GM12878 (cell line): ENCODE measurements around the gene AFAP1L2. TPM values are rescaled to one million over a fixed set of nuclear protein-coding genes. Genes with fewer than 3 reads are reported as not detected.

Experiments
- ATAC-seq: fragments of 200-7000 bp; cut with Tn5 transposase; 3 replicates; pipeline ENCODE4 v1.9.1; 2020; ENCODE audit warnings: mild to moderate bottlenecking, moderate library complexity
- BruUV-seq: library from RNA; stranded (reverse); fragments of 400-500 nt; replicated peaks from 2 replicates; lab custom pipeline; 2021; lab: Mats Ljungman, UMichigan
- CTCF ChIA-PET: fragments of 300-600 bp; sonication (Branson Sonifier 250); formaldehyde crosslinking; extraction: SDS; loops from one replicate; lab custom pipeline; 2021; ENCODE audit warnings: inconsistent platforms; lab: Yijun Ruan, JAX
- POLR2A ChIA-PET: fragments of 350-600 bp; formaldehyde crosslinking; extraction: SDS; loops from one replicate; lab custom pipeline; 2021; ENCODE audit warnings: inconsistent platforms; lab: Charles Lee
- RAD21 ChIA-PET: fragments of 300-600 bp; sonication (Branson Sonifier 250); formaldehyde crosslinking; loops from one replicate; lab custom pipeline; 2023; ENCODE audit warnings: antibody characterized with exemption; ENCODE audit not compliant: unreplicated experiment; lab: Charles Lee
- SMC1A ChIA-PET: fragments of 300-600 bp; sonication (Branson Sonifier 250); formaldehyde crosslinking; loops from one replicate; lab custom pipeline; 2023; ENCODE audit not compliant: unreplicated experiment, uncharacterized antibody; lab: Charles Lee
- DNase-seq: peaks from one replicate; pipeline ENCODE4 v3.0.0-alpha.2; 2011; ENCODE audit warnings: low read depth, low spot score
- FAIRE-seq: peaks from 3 replicates; lab custom pipeline; 2011; peaks lifted over from hg19 to GRCh38; lab: Jason Lieb, UNC
- H2AFZ ChIP-seq: 2 replicates; pipeline ENCODE4 v1.6.0; 2011; ENCODE audit warnings: low read depth, low read length, control low read depth; ENCODE audit not compliant: control insufficient read depth
- H3K27ac ChIP-seq: 2 replicates; pipeline ENCODE4 v1.5.1; 2011; ENCODE audit warnings: control low read depth; ENCODE audit not compliant: control insufficient read depth, insufficient read depth
- H3K27me3 ChIP-seq, 2 experiments: replicated peaks in 1 of 2; 2 replicates each; pipeline versions ENCODE4 v1.6.0 to v1.6.1; 2011; ENCODE audit warnings: low read length in 1 of 2; ENCODE audit not compliant: control insufficient read depth in 2 of 2, insufficient read depth in 2 of 2
- H3K36me3 ChIP-seq, 2 experiments: 2 replicates each; pipeline ENCODE4 v1.5.1; 2011; ENCODE audit warnings: low read length in 1 of 2; ENCODE audit not compliant: control insufficient read depth in 2 of 2, insufficient read depth in 2 of 2
- H3K4me1 ChIP-seq: 2 replicates; pipeline ENCODE4 v1.6.1; 2011; ENCODE audit warnings: mild to moderate bottlenecking, low read length, moderate library complexity, mixed read lengths; ENCODE audit not compliant: control insufficient read depth, insufficient read depth
- H3K4me2 ChIP-seq: 2 replicates; pipeline ENCODE4 v1.6.0; 2011; ENCODE audit warnings: control low read depth; ENCODE audit not compliant: control insufficient read depth, insufficient read depth
- H3K4me3 ChIP-seq: fragments of 200-600 bp; sonication (generic); 2 replicates; pipeline ENCODE4 v1.5.1; 2016
- H3K79me2 ChIP-seq: 2 replicates; pipeline ENCODE4 v1.6.0; 2011; ENCODE audit warnings: low read length; ENCODE audit not compliant: control insufficient read depth, insufficient read depth
- H3K9ac ChIP-seq: 2 replicates; pipeline ENCODE4 v1.8.0; 2011; ENCODE audit warnings: low read length, control low read depth, mixed read lengths; ENCODE audit not compliant: control insufficient read depth, insufficient read depth
- H3K9me3 ChIP-seq: replicated peaks from 3 replicates; pipeline ENCODE4 v1.5.1; 2011; ENCODE audit warnings: mild to moderate bottlenecking, low read length; ENCODE audit not compliant: control insufficient read depth, insufficient read depth
- H4K20me1 ChIP-seq: 2 replicates; pipeline ENCODE4 v1.6.0; 2011; ENCODE audit not compliant: control insufficient read depth, insufficient read depth
- CUX1 ChIP-seq: IDR thresholded peaks from 2 replicates; pipeline ENCODE4 v1.6.1; 2012; ENCODE audit warnings: improper control_type of control experiment, low read depth, low read length; ENCODE audit not compliant: insufficient replicate concordance
- GABPA ChIP-seq: IDR thresholded peaks from 2 replicates; pipeline ENCODE4 v1.6.1; 2014; ENCODE audit warnings: antibody characterized with exemption, low read depth, mild to moderate bottlenecking, inconsistent platforms
- MTA2 ChIP-seq: fragments of 450-650 bp; IDR thresholded peaks from 2 replicates; pipeline ENCODE4 v1.6.1; 2016; ENCODE audit warnings: low read depth, mild to moderate bottlenecking, moderate library complexity
- SREBF2 ChIP-seq: IDR thresholded peaks from 2 replicates; pipeline ENCODE4 v1.6.1; 2012; ENCODE audit warnings: mild to moderate bottlenecking, low read length
- WRNIP1 ChIP-seq: IDR thresholded peaks from 2 replicates; pipeline ENCODE4 v1.6.1; 2011; ENCODE audit warnings: low read depth, low read length, improper control_type of control experiment, borderline replicate concordance
- ZNF217 ChIP-seq: fragments of 450-650 bp; IDR thresholded peaks from 2 replicates; pipeline ENCODE4 v1.6.1; 2017; ENCODE audit warnings: antibody characterized with exemption, mild to moderate bottlenecking
- WGBS: methylation state at CpG from one replicate; pipeline ENCODE4 v1.1.6; 2016; ENCODE audit warnings: low lambda C conversion rate; ENCODE audit not compliant: insufficient replicate concordance, insufficient coverage; ENCODE audit errors: missing lambda C conversion rate; 5-methylcytosine and 5-hydroxymethylcytosine counted together
- in situ Hi-C: fragments of 300-500 bp; cut with MboI; formaldehyde crosslinking; loops from 9 replicates; pipeline ENCODE4 v1.14.3; 2018; ENCODE audit warnings: mixed read lengths
- intact Hi-C: fragments of 100-400 bp; cut with micrococcal nuclease; formaldehyde crosslinking; loops from one replicate; pipeline ENCODE4 v1.14.2; 2022; ENCODE audit not compliant: unreplicated experiment
- polyA plus RNA-seq, 11 experiments: library from polyadenylated mRNA; depleted of rRNA in 4 of 11; unstranded in 6 of 11; stranded (reverse) in 5 of 11; fragments of >200 nt; fragmentation: Nextera tagmentation in 4 of 11; fragmentation: Illumina TruSeq in 1 of 11; extraction: Ambion mirVana in 4 of 11; extraction: Trizol in 1 of 11; gene quantifications; 1 replicate in 1 of 11; 2 replicates in 10 of 11; pipeline versions ENCODE4 v1.2.1 to v1.2.3, GENCODE V29; 2011 to 2016; ENCODE audit warnings: inconsistent platforms in 2 of 11, missing spikeins in 2 of 11, low read depth in 1 of 11
- total RNA-seq, 4 experiments: library from RNA; depleted of rRNA in 3 of 4; stranded (reverse); fragments of >200 nt in 3 of 4; fragmentation: Illumina TruSeq in 1 of 4; extraction: Trizol in 1 of 4; gene quantifications; 2 replicates each; pipeline versions ENCODE4 v1.2.1 to v1.2.3, GENCODE V29; 2013 to 2021

The AFAP1L2 gene
- total and polyA plus RNA-seq, 10 of the 15 experiments (the other 5 are each of a cell fraction or from before 2014, with no cell fraction given) = 0.03 to 4.0 (median 0.34) TPM

- in situ Hi-C loops = no loop called here
- ChIA-PET RAD21 (no interaction called here), POLR2A (no interaction called here), CTCF (interaction anchor here (2.2 kb wide), 1 partner anchor 23 kb away, joined by 5 read pairs; no protein-coding TSS in a partner anchor), SMC1A (no interaction called here)
- Histone ChIP-seq H3K4me3 (no peak overlapping the region), H3K79me2 (no peaks in the 10 kb centered on the region), H3K4me2 (no peak overlapping the region), H3K4me1 (no peaks in the 10 kb centered on the region), H3K27ac (no peak overlapping the region), H3K27me3 (0 out of 4 replicates have a peak, but pooled peaks cover 0 to 2% of the 10 kb centered on the region in 2 experiments), H3K9me3 (no peaks in the 10 kb centered on the region), H2AFZ (no peak overlapping the region), H3K36me3 (no peaks in the 10 kb centered on the region), H4K20me1 (no peaks in the 10 kb centered on the region), H3K9ac (no peak overlapping the region)
- FAIRE-seq (no peak), DNase-seq (no peak), ATAC-seq (no peak)
- TF ChIP-seq ZNF217 = no peak
- no peak for TF ChIP-seq GABPA
- no peak for TF ChIP-seq WRNIP1
- no peak for TF ChIP-seq MTA2
- TF ChIP-seq SREBF2 = no peak
- TF ChIP-seq CUX1 = no peak
- intact Hi-C loops = no loop called here
- BruUV-seq = no TSS peak
- WGBS = 34% methylated on average over 7 of the region's 7 CpGs
These were observed 123.3 kb downstream of the AFAP1L2 start for GRCh38 chr10:114281006-114281405.
